Measurements from ENCODE around the gene PIK3C2G.

Gene PIK3C2G

DNA sequence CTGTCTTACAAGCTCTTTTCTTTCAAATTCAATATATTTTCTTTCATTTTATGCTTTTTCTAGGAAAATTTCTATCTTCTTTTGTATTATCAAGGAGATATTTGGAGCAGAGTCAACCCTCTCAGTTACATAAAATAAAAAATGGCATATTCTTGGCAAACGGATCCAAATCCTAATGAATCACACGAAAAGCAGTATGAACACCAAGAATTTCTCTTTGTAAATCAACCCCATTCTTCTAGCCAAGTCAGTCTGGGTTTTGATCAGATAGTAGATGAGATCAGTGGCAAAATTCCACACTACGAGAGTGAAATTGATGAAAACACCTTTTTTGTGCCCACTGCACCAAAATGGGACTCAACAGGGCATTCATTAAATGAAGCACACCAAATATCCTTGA is 20.6 kb downstream of the PIK3C2G start:
- no peak for DNase-seq

DNA sequence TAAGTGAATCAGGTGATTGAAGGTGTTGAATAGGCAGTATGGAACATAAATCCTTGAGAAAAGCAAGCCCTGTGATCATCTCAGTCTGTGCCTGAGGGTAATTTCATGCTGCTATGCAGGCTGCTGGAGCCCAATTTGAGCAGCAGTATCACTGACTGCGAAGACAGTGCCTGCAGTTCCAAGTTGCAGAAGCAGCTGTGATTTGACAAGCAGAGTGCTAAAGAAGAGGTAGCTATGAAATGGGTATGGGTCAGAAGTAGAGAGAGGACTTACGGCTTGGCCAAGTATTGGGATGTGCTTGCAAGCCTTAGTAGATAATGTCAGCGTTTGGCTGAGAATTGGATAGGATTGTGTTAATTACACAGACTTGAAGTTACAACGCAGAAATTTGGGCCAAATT is 22.5 kb downstream of the PIK3C2G start:
- no peak for DNase-seq

DNA sequence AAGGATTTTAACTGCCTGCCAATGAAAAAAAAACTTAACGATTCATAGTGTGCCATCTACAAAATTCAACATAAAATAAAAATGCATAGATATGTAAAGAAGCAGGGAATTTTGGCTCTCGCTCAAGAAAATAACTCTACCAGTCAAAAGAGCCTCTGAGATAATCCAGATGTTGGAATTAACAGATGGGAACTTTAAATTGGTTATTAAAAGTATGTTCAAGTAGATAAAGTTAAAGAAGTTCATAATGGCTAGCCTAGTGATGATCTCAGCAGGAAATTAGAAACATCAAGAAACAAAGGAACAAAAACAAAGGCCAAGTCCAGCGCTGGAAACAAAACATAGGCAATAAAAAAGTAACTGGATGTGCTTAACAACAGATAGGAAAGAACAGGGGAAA is 23.1 kb downstream of the PIK3C2G start:
- DNase-seq, result no peak

DNA sequence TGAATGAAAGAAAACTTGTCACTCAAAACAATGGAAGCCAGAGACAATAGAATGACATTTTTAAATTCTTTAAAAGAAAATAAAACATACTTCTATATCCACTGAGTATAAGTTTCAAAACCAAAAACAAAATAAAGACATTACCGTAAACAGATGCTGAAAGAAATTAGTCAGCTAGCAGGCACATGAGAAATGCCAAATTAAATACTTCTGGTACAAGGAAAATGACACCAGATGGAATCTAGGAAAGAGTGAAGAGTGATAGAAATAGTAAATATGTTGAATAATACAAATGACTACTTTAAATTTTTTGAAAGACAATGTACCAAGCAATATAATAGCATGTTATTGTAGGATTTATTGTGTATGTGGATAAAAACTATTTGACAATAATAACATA is 23.8 kb downstream of the PIK3C2G start:
- no peak for DNase-seq

DNA sequence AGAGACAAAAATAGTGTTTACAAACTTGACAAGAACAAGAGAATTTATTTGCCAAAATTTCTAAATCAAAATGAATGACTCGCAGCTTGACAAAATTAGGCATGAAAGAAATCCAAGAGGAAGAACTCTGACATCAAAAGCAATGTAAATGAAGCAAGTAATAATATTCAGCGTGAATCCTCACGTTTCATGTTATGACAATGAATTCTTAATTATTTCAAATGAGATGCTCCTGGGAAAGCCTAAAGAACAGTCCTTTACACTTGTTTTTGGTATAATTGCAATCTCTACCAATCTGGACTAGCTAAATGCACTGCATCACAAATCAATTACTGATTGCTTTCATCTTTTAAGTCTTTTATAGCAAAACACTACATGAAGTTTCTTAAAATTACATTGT is 29.1 kb downstream of the PIK3C2G start:
- no peak for DNase-seq

DNA sequence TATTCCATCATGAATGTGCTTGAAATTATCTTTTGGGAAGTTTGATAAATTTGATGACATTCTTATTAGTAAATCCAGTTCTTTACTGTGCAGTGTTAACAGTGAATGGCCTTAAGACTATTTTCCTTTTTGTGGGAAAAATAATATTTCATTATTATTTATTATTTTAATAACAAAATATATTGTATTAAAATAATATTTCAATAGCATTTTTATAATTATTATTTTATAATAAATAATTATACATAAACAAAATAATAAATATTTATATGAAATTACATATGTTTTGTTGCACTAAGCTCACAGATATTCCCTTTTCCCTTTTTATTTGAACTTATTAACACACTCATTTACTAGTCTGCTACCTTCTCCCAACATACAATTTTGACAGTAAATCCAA is 33.6 kb downstream of the PIK3C2G start:
- no peak for DNase-seq

DNA sequence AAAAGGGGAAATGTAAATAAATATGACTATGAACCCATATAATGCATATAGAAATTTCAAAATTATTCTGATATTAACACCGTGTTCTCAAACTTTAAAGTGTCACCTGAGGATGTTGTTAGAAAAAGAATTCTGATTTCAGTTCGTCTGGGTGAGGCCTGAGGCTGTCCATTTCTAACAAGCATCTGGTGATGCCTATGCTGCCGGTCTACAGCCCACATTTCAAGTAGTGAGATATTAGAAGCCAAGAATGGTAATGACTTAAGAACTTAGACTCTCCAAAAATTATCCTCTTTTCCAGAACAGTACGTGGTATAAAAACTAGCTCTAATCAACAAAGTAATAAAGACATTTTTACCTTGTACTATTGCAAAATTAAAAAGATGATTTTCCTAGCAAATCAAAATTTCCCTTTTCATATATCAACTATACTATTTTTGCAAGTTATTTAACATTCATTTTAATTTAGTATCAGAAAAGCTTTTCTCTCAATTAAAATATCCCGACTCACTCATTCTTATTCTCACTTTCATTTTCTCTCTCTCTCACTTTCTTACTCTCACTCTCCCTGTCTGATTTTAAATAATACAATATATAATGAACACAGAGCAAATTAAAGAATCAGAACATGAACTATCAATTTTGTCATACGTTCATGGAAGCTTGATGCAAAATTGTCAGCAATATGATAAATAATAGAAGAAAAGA is 35.0 kb downstream of the PIK3C2G start:
- DNase-seq, result no peak

DNA sequence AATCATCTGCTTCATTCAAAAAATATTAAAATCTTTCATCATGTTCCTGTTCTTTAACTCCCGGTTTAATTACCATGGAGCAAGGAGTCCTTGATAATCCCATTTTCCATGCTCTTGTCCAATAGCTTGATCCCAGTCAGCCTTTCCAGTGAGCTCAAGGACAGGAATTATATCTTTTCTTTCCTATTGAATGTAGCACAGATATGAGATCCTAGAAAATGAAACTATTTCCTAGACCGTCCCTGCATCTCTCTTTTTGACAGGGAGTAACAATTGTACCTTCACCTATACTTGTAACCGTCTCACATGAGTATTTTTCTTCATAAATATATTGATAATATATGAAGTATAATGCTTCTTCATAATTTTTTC is 35.6 kb downstream of the PIK3C2G start:
- no peak for DNase-seq

DNA sequence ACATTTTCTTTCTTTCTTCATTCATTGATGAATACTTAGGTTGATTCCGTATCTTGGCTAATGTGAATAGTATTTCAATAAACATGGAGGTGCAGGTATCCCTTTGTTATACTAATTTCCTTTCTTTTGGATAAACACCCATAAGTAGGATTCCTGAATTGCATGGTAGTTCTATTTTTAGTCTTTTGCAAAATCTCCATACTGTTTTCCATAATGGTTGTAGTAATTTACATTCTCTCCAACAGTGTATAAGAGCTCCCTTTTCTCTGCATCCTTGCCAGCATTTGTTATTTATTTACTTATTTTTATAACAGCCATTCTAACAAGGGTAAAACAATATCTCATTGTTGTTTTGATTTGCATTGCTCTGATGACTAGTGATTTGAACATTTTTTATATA is 36.6 kb downstream of the PIK3C2G start:
- DNase-seq, result no peak

DNA sequence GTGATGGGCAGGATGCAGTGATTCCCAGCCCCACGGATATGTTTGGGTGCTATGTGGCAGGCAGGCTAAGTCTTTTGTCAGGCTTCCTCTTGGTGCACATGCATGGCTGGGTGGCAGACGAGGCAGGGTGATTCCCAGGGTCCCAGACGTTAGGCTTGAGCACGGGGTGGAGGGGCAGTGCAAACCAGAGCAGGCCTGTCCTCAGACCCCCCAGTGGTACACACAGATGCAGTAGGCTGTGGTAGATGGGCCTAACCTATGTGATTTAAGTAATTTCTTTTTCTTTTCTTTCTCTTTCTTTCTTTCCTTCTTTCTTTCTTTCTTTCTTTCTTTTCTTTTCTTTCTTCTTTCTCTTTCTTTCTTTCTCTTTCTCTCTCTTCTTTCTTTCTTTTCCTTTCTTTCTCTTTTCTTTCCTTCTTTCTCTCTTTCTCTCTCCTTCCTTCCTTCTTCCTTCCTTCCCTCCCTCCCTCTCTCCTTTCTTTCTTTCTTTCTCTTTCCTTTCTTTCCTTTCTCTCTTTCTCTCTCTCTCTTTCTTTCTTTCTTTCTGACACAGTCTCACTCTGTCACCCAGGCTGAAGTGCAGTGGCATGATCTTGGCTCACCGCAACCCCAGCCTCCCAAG is 41.6 kb downstream of the PIK3C2G start:
- DNase-seq, result no peak

DNA sequence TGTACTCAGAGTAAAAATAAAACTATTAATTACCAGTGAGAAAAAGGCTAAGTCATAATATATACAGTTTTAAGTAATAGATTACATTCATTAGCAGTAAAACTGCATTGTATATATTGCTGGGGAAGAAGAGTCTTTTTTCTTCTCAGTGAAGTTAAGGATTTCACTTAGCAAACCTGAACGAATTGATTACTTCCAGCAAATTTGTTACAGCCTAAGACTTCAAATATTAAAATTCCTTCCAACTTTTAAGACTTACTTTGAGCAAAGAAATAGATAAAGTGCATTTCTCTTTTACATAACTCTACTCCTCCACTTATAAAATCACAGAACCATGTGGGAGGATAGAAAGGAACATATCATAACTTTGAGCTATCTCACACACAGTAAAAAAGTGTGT is 43.3 kb downstream of the PIK3C2G start:
- no peak for DNase-seq

DNA sequence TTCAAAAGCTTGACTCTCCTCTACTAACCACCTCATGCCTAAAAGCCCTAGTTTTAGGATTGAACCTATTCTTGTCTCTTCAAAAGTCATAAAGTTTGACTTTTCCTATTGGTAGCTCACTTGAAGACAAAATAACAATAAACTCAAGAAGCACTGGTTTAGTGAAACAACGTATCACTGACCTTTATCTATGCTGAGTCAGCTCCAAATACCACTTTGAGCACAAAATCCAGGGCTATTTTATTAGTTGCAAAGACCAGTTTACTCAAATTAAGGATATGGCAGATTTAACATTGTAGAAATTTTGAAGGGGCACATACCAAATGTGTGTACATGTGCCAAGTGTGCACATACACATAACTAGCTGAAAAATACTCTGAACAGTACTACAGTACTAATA is 45.0 kb downstream of the PIK3C2G start:
- no peak for DNase-seq

DNA sequence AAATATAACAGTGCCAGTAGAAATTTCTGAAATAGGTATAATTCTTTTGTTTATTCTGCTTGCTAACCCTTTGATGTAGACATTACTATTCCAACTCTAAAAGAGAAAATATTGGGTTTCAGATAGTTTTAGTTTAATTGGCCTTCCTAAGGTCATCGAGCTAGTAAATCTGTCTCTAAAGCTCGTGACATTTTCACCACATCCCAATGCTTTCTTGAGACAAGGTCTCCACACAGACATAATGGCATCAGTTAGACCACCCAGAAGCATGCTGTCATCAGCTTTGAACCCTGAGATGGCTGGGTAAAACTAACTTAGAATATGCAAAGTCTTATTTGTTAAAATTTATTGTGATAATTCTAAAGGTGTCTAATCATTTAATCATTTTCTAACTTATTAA is 52.0 kb downstream of the PIK3C2G start:
- no peak for DNase-seq

DNA sequence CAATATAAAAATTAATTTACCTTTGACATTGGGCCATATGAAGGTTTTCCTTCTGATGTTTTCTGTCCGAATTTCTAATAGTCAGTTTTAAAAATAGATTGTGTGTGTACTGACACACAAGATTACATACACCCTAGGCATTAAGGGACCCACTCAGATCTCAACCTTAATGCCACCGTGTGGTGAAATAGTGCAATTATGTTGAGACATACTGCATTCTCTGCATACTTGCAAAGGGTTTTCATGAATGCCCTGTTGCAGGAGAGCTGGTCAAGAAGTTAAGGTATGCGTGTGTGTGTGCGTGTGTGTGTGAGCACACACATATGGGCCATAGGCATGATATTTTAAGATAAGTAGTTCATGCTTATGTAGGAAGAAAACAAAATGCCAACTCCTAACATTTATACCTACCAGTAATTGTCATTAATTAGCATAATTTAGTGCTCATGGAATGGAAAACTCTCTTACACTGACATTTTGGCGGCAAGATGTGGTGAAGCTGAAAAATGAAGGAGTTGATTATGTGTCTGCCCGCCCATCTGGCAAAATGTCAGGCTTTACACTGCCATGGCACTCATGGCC is 58.8 kb downstream of the PIK3C2G start:
- DNase-seq, result peak; percentile 25 to 31

DNA sequence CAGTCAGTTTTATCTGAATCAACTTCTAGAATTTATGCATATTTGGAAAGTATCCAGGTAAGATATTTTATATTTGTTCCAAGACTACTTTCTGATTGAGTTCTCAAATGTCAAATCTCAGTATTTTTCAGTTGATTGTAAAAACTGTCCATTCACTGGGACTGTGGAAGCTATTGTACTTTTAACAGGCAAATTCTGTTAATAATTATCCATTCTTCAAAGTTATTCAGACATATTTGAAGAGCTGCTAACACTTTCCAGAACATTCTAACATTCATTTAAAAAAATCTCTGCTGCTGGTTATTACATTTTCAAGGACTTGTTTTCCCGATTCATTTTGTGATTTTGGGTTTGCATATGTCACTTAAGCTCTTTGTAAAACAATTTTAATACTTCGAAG is 59.7 kb downstream of the PIK3C2G start:
- no peak for DNase-seq

DNA sequence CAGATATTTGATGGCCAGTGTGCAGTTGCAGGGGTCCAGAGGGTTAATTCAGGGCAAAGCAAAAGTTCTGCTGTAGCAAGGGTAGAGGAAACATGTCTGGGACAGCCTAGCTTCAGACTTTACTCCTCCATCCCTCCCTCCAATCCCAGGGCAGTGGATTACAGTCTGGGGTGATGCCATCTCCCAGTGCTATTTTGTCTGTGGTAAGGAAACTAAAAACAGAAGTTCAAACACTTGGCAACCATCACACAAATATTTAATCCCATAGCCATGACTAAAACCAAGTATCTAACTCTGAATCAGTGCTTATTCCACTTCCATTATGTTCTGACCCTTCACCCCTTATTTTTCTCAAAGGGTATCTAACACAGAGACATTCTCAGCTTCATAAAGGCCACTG is 61.8 kb downstream of the PIK3C2G start:
- no peak for DNase-seq

DNA sequence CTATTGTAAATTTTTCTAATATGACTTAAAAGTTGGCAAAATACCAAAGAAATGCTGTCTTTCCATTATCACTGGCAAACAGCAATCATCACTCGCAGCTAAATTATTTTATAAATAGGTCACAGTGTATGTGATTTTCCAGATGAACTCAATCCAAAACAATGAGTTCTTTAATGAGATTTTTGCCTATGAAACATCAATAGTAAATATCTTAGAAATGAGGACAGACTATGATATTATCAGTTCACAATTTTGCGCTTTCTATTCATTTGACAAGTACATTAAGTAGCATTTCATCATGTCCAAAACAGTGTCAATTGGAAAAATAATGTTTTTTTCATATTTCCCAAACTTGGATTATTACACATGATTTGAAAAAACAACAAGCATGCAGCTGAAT is 65.7 kb downstream of the PIK3C2G start:
- no peak for DNase-seq

DNA sequence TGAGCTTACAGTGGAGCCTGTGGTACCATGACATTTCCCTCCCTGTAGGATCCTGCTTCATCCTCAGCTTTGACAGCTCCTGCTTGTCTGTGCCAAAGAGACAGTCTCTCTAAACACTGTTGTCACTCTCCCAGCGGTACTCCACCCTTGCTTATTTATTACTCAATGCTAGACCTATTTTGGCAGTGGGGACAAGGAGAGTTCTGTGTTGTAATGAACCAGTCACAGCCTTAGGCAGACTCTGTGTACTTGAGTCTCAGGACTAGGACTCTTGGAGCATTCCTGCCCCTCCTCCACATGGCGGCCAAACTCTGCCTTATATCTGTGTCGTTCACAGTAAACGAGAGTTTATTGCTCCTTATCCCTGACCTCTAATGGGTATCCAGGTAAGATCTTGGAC is 70.9 kb downstream of the PIK3C2G start:
- no peak for DNase-seq

DNA sequence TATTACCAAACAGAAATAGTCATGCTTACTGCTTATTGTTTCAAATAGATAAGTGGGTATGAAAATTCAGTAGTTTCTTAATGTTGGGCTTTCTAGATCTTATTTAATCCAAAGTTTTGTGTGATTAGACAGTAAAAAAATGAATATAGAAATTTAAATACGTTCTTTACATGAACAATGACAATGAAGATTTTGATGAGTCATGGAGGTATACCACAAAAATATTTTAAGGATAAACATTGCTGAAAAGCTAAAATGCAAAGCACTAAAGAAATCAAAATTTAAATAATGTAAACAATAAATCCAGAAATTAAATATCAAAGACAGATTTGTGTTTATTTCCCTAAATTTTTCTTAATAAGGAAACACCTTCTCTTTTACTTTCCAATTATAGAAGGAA is 78.3 kb downstream of the PIK3C2G start:
- DNase-seq, result no peak

DNA sequence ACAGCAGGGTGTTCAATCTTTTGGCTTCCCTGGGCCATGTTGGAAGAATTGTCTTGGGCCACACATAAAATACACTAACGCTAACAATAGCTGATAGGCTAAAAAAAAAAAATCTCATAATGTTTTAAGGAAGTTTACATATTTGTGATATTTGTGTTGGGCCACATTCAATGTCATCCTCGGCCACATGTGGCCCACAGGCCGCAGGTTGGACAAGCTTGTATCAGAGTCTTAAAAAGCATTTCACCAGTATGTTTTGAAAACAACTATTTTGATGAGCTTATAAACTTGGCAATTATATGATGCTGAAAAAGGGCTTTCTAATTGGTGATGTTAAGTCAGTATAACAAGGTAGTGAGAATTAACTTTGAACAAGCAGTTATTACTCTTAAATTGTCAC is 78.9 kb downstream of the PIK3C2G start:
- DNase-seq, result no peak

DNA sequence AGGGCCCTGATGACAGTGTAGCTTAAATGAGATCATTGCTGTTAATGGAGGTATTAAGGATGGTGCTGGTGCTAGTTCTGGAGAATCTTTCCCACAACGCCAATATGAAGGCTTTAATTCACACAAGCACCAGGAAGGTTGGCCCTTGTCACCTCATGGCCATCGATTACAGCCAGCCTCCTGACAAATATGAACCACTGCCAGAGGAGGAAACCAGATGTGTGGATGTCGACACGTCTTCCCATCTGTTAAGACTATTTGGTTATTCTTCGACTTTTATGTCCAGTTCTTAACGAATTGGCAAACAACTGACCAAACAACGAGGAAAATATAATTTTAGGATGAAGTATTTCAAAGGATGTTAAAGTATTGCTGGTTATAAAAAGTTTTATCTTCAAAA is 79.5 kb downstream of the PIK3C2G start:
- DNase-seq, result no peak

DNA sequence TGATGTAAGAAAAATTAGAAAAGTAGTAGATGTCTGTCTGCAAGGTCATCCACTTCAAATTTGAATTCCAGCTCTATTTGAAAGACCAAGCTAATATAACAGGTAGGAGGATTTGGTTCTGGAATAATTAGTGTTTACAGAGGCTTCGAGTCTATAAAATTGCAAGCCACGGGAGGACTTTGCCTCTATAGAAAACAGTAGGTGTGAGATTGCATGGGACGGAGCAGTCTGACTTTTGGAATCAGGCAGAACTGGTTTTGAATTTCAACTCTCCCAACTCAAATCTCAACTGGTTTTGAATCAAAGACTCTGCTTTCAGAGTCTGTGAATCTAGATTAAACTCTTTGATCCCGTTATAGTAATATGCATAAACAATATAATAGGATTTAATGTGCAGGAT is 82.4 kb downstream of the PIK3C2G start:
- DNase-seq, result no peak

DNA sequence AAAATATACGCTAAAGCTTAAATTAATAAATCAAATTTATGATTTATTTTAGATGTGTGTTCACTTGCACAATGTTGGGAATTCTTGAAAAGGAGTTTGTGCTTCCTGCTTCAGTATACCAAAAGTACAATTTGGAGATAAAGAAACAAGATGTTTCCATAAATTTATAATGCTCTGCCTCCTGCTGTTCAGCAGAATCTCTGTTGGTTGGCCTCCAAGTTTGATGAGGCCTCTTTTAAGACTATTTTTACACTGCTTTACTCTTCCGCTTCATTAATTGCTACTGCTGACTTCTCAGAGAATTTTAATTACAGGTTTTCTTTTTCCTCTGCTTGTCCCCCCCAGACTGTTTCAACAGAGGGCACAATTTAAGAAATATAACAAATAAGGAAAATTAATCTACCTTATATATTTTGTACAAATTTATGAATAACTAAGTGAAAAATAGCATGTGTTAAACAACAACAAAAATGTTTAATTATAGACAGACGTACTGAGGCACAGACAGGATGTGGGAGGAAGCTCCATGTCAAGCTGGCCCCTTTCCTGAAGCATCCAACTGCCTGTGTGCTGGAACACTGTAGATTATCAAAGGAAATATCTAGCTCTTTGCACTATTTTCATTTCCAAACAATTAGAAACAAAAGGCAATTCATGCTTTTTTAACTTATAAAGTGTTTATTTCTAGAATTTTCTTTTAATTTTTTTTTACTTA is 83.9 kb downstream of the PIK3C2G start:
- no peak for DNase-seq

DNA sequence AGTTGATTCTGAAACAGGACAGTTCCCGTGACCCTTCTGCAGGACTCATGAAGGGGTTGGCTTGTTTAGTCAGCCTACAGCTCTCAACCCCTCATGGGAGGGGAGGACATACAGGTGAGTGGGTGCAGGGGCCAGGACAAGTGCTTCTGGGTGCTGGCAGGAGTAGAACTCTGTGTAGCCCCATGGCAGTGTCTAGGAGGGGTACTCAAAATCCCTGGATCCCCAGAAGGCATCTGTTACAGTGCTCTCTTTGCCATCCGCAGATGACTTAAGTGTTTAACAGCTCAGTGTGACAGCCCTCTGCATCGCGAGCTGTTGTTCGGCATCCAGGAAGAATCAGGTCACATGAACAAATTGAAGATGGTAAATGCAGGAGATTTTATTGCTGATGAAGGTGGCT is 91.0 kb downstream of the PIK3C2G start:
- DNase-seq, result no peak
